Liver (tissue), 9 donors: ENCODE data around the gene GNA15. TPM values are rescaled to one million over a fixed set of nuclear protein-coding genes. Genes with fewer than 3 reads are reported as not detected.

Experiments used
- DNase-seq: peaks from one replicate; pipeline ENCODE4 v3.0.0-alpha.2; 2017; ENCODE audit warnings: low spot score
- H3K27ac ChIP-seq, 2 donors: one replicate each; pipeline ENCODE4 v1.7.0; 2013; ENCODE audit warnings: inconsistent platforms in 2 of 2, low read length in 2 of 2, control low read depth in 1 of 2, low read depth in 1 of 2, mild to moderate bottlenecking in 1 of 2
- H3K27me3 ChIP-seq, 4 donors: one replicate each; pipeline versions ENCODE4 v1.6.1 to v1.7.0; 2013; ENCODE audit warnings: low read length in 3 of 4, inconsistent platforms in 1 of 4, mild to moderate bottlenecking in 1 of 4, moderate library complexity in 1 of 4; ENCODE audit not compliant: control insufficient read depth in 4 of 4, insufficient read depth in 4 of 4
- H3K36me3 ChIP-seq, 4 donors: one replicate each; pipeline versions ENCODE4 v1.6.1 to v1.7.0; 2013; ENCODE audit warnings: low read length in 3 of 4, mild to moderate bottlenecking in 3 of 4, low read depth in 1 of 4, moderate library complexity in 1 of 4; ENCODE audit not compliant: control insufficient read depth in 4 of 4, insufficient read depth in 3 of 4
- H3K4me1 ChIP-seq, 4 donors: one replicate each; pipeline versions ENCODE4 v1.6.1 to v1.7.0; 2013; ENCODE audit warnings: low read length in 3 of 4, mild to moderate bottlenecking in 3 of 4, moderate library complexity in 1 of 4; ENCODE audit not compliant: control insufficient read depth in 4 of 4, insufficient read depth in 4 of 4
- H3K4me3 ChIP-seq, 3 donors: one replicate each; pipeline versions ENCODE4 v1.6.1 to v1.7.0; 2013; ENCODE audit warnings: low read length in 3 of 3, control low read depth in 1 of 3, low read depth in 1 of 3, mild to moderate bottlenecking in 1 of 3
- H3K9ac ChIP-seq, 2 donors: one replicate each; pipeline ENCODE4 v1.7.0; 2013; ENCODE audit warnings: low read length in 2 of 2, mild to moderate bottlenecking in 2 of 2, moderate library complexity in 2 of 2, control low read depth in 1 of 2, low read depth in 1 of 2
- H3K9me3 ChIP-seq, 4 donors: one replicate each; pipeline versions ENCODE4 v1.6.1 to v1.7.0; 2013; ENCODE audit warnings: low read length in 3 of 4; ENCODE audit not compliant: control insufficient read depth in 4 of 4
- ATF3 ChIP-seq: IDR thresholded peaks from 2 replicates; pipeline ENCODE4 v1.6.1; 2016; ENCODE audit warnings: antibody characterized with exemption
- CTCF ChIP-seq: fragments of 150-350 bp; IDR thresholded peaks from 2 replicates; pipeline ENCODE4 v1.5.1; 2017; ENCODE audit warnings: improper control_type of control experiment, low read depth, low read length; ENCODE audit not compliant: missing input control
- EGR1 ChIP-seq, 2 donors: IDR thresholded peaks; 2 replicates each; pipeline ENCODE4 v1.6.1; 2016 to 2018; ENCODE audit warnings: antibody characterized with exemption in 2 of 2, low read depth in 2 of 2
- FOXA1 ChIP-seq: IDR thresholded peaks from 2 replicates; pipeline ENCODE4 v1.6.1; 2016; ENCODE audit warnings: antibody characterized with exemption
- GABPA ChIP-seq, 2 donors: IDR thresholded peaks in 1 of 2; conservative IDR thresholded peaks in 1 of 2; 2 replicates each; pipeline ENCODE4 v1.6.1; 2016; ENCODE audit warnings: antibody characterized with exemption in 2 of 2, mild to moderate bottlenecking in 1 of 2, moderate library complexity in 1 of 2
- HNF4A ChIP-seq, 2 donors: conservative IDR thresholded peaks; 2 replicates each; pipeline ENCODE4 v1.6.1; 2016; ENCODE audit warnings: antibody characterized with exemption in 2 of 2, mild to moderate bottlenecking in 2 of 2
- HNF4G ChIP-seq: IDR thresholded peaks from 2 replicates; pipeline ENCODE4 v1.6.1; 2016; ENCODE audit warnings: antibody characterized with exemption
- JUND ChIP-seq, 2 donors: IDR thresholded peaks; 2 replicates each; pipeline ENCODE4 v1.6.1; 2016; ENCODE audit warnings: antibody characterized with exemption in 2 of 2
- NR2F2 ChIP-seq: IDR thresholded peaks from 2 replicates; pipeline ENCODE4 v1.6.1; 2016; ENCODE audit warnings: antibody characterized with exemption
- RAD21 ChIP-seq, 2 donors: IDR thresholded peaks; 2 replicates each; pipeline ENCODE4 v1.6.1; 2016; ENCODE audit warnings: antibody characterized with exemption in 2 of 2, mild to moderate bottlenecking in 2 of 2
- RXRA ChIP-seq, 2 donors: IDR thresholded peaks; 2 replicates each; pipeline ENCODE4 v1.6.1; 2017 to 2018; ENCODE audit warnings: antibody characterized with exemption in 2 of 2, mild to moderate bottlenecking in 1 of 2
- SP1 ChIP-seq: IDR thresholded peaks from 2 replicates; pipeline ENCODE4 v1.6.1; 2018; ENCODE audit warnings: antibody characterized with exemption, mild to moderate bottlenecking
- TAF1 ChIP-seq: conservative IDR thresholded peaks from 2 replicates; pipeline ENCODE4 v1.6.1; 2016; ENCODE audit warnings: antibody characterized with exemption, mild to moderate bottlenecking
- YY1 ChIP-seq: IDR thresholded peaks from 2 replicates; pipeline ENCODE4 v1.6.1; 2016; ENCODE audit warnings: antibody characterized with exemption, mild to moderate bottlenecking
- WGBS: extraction: QIAGEN DNeasy Blood & Tissue Kit; methylation state at CpG from one replicate; pipeline ENCODE4 v1.1.7; 2013; 5-methylcytosine and 5-hydroxymethylcytosine counted together
- polyA plus RNA-seq, 2 donors: library from polyadenylated mRNA; stranded (reverse) in 1 of 2; unstranded in 1 of 2; fragments of 200-250 nt in 1 of 2; fragments of >200 nt in 1 of 2; fragmentation: Nextera tagmentation in 1 of 2; extraction: Ambion mirVana in 1 of 2; gene quantifications; one replicate each; pipeline versions ENCODE4 v1.2.1 to v1.2.3, GENCODE V29; 2013 to 2015
- total RNA-seq, 2 donors: library from RNA; depleted of rRNA; stranded (reverse); fragments of >200 nt; gene quantifications; one replicate each; pipeline ENCODE4 v1.2.3, GENCODE V29; 2014
- TF ChIP-seq, protein P1 (sequence below): IDR thresholded peaks from 2 replicates; pipeline ENCODE4 v1.6.1; 2016; ENCODE audit warnings: antibody characterized with exemption
- TF ChIP-seq, protein P2 (sequence below): IDR thresholded peaks from 2 replicates; pipeline ENCODE4 v1.6.1; 2016; ENCODE audit warnings: antibody characterized with exemption
- donor health status: healthy.
- donor health status: healthy.
- donor health status: healthy.
- donor health status: healthy.
- donor health status: healthy.

GNA15 gene
- total and polyA plus RNA-seq, 4 donors = 0.11 to 10.4 (median 1.4) TPM

- TF ChIP-seq RAD21 (IDR thresholded peaks at IDR 0.05) = no peak
- no peak for TF ChIP-seq JUND (IDR thresholded peaks at IDR 0.05)
- TF ChIP-seq SP1 = no peak
- no peak for TF ChIP-seq YY1
- TF ChIP-seq GABPA (IDR thresholded peaks at IDR 0.05 in 1 of 2, conservative IDR thresholded peaks at IDR 0.05 in 1 of 2) = no peak
- no peak for TF ChIP-seq ATF3
- TF ChIP-seq TAF1 = no peak
- TF ChIP-seq RXRA (IDR thresholded peaks at IDR 0.05) = no peak
- no peak for TF ChIP-seq NR2F2
- TF ChIP-seq HNF4A (conservative IDR thresholded peaks at IDR 0.05) = no peak
- TF ChIP-seq, protein P1, sequence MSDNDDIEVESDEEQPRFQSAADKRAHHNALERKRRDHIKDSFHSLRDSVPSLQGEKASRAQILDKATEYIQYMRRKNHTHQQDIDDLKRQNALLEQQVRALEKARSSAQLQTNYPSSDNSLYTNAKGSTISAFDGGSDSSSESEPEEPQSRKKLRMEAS = no peak
- TF ChIP-seq HNF4G = no peak
- no peak for TF ChIP-seq FOXA1
- no peak for TF ChIP-seq EGR1 (IDR thresholded peaks at IDR 0.05; ENCODE audit: low read depth in 2 of 2)
- no peak for TF ChIP-seq CTCF
- TF ChIP-seq, protein P2, sequence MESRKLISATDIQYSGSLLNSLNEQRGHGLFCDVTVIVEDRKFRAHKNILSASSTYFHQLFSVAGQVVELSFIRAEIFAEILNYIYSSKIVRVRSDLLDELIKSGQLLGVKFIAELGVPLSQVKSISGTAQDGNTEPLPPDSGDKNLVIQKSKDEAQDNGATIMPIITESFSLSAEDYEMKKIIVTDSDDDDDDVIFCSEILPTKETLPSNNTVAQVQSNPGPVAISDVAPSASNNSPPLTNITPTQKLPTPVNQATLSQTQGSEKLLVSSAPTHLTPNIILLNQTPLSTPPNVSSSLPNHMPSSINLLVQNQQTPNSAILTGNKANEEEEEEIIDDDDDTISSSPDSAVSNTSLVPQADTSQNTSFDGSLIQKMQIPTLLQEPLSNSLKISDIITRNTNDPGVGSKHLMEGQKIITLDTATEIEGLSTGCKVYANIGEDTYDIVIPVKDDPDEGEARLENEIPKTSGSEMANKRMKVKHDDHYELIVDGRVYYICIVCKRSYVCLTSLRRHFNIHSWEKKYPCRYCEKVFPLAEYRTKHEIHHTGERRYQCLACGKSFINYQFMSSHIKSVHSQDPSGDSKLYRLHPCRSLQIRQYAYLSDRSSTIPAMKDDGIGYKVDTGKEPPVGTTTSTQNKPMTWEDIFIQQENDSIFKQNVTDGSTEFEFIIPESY = no peak
- peaks cover 0 to 3% (median 0%) of the 10 kb centered on the region in 4 donors for H3K4me1 ChIP-seq
- WGBS = 70% methylated on average over 8 of the region's 8 CpGs
- no peak overlapping the region for H3K9ac ChIP-seq
- DNase-seq = no peak
- H3K27me3 ChIP-seq = no peaks in the 10 kb centered on the region
- no peaks in the 10 kb centered on the region for H3K36me3 ChIP-seq
- H3K9me3 ChIP-seq = no peaks in the 10 kb centered on the region
- no peak overlapping the region for H3K27ac ChIP-seq
- no peak overlapping the region for H3K4me3 ChIP-seq
Observed at GRCh38 chr19:3159565-3159964, 23.7 kb downstream of the GNA15 start.

DNA sequence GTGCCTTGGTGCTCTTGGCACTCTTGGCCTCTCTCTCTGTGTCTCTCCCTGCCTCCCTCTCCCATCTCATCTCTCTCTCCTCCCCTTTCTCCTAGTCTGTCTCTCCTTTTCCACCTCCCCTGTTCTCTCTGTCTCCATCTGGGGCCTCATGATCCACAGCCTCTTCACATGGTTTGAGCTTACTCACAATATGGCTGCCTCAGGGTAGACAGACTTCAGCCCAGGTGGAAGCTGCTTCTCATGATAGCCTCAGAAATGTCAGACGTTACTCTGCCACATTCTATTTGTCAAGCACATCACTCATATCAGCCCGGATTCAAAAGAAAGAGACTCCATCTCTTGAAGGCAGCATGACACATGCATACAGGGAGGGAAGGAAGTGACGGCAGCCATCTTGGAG lies 24.4 kb downstream of the GNA15 start:
- H3K27me3 ChIP-seq = no peaks in the 10 kb centered on the region
- no peak overlapping the region for H3K27ac ChIP-seq
- 84% methylated on average over 3 of the region's 3 CpGs for WGBS
- no peak overlapping the region for H3K4me3 ChIP-seq
- peaks cover 0 to 3% (median 0%) of the 10 kb centered on the region in 4 donors for H3K4me1 ChIP-seq
- H3K9me3 ChIP-seq = no peaks in the 10 kb centered on the region
- H3K9ac ChIP-seq = no peak overlapping the region
- DNase-seq = no peak
- TF ChIP-seq FOXA1 = no peak
- TF ChIP-seq HNF4A (conservative IDR thresholded peaks at IDR 0.05) = no peak
- TF ChIP-seq, protein P1 = no peak
- TF ChIP-seq ATF3 = no peak
- no peak for TF ChIP-seq CTCF
- H3K36me3 ChIP-seq = no peaks in the 10 kb centered on the region
